HG03460 (cell line): ENCODE data around the gene LRRIQ1.

Source experiments
- ATAC-seq: cut with Tn5 transposase; IDR thresholded peaks from one replicate; pipeline ENCODE4 v1.9.1; 2021; ENCODE audit not compliant: unreplicated experiment

The LRRIQ1 gene

DNA sequence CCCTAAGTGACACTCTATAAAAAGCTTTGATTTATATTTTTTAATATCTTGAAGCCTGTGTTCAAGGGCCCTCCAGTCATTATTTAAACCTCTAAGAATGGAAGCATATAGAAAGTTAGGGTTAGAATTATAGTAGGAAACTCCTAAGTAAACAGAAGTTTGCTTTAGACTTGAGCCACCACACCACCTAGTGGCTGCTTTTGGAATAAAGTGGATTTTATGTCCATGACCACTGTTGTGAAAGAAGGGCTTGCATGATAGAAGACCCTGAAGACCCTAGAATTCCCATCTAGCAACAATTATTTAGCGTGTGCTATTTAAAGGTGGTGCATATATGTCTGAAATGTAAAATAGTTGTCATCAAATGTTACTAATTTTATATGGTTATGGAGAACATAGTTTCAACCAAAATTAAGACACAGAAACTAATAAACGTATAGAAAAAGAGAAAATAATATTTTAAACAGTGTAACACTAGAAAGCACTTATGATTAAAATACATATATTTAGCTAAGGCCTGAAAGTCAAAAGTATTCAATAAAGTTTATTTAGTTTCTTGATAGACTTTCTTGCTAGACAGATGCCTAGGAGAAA, 21.3 kb downstream of the LRRIQ1 start:
- ATAC-seq, result peak; percentile 87

DNA sequence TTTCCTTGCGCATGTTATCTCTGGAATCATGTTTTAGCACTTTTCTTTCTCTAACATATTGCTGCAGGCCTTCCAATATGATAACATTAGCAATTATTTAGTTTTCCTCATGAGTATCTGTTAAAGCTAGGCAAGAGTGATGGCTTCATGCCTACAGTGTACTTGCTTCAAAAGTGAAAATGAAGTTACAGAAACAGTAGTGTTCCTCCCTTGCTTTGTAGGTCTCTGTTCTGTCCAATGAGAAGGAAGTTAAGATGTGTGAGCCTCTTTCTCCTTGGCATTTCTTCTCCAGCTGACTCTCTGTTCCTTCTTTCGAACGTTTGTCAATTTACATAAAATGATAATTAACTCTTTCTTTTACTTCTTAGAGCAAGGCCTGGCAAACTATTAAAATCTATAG, 22.2 kb downstream of the LRRIQ1 start:
- no peak for ATAC-seq

- no peak for ATAC-seq
Observed at GRCh38 chr12:85059594-85059993, 23.4 kb downstream of the LRRIQ1 start.

DNA sequence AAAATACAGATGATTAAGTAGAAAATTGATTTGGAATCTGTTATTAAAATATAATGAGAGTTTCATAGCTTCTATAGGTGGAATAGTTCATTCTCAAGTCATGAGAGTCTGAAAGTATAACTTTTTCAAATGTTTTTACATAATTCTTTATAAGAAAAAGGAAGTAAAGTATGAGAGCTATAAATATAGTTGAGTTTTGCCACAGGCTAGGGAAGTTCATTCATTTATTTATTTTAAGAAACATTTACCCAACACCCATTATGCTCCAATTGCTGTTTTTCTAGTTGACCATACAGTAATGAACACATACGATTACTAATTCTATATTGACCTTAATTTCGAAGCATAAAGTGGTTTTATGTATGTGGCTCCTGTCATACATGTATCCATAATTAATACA, 24.8 kb downstream of the LRRIQ1 start:
- no peak for ATAC-seq

GRCh38 chr12:85065837-85066482, 29.8 kb downstream of the LRRIQ1 start:
- ATAC-seq, result no peak

- ATAC-seq, result no peak
Observed at GRCh38 chr12:85072826-85073225, 36.7 kb downstream of the LRRIQ1 start.

DNA sequence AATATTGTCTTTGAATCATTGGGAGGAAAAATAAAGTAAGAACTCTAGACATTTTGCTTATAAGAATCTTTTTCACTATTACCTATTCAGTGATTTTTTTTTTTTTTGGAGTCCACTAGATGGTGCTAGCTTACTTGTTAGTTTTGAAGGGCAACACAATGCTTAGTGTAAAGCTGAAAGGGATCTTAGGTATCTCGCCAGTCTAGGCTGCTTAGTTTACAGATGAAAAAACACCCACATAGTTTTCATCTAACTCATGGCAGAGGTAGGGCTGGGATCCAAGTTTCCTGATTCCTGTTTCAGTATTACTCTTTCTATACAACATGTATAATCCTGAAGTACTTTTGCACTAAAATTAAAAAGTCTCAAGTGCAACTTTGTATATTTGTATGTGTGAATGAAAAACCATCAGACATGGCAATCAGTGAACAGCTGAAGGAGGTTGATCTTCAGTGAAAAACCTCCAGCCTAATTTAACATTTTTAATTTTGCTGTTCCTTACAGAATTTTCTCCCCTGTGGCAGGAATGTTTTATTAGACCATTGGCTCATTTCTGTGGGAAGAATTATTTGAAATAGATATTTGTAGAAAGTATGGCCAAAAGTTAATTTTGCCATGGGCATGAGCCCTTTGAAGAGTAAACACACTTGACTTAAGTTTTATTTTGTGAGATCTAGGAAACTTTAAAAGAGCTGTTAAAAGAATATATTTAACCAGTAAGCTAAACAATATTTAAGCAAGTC, 40.7 kb downstream of the LRRIQ1 start:
- no peak for ATAC-seq

DNA sequence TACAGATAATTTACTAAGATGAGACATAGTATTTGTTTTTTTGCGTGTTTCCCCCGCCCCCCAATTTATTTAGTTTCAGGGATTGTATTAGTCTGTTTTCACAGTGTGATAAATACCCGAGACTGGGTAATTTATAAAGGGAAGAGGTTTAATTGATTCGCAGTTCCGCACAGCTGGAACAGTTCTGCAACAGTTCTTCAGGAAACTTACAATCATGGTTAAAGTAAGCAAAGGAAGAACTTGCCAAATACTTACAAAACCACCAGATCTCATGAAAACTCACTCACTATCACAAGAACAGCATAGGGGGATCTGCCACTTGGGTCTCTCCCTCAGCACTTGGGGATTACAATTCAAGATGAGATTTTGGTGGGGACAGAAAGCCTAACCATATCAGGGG, 48.9 kb downstream of the LRRIQ1 start:
- no peak for ATAC-seq

DNA sequence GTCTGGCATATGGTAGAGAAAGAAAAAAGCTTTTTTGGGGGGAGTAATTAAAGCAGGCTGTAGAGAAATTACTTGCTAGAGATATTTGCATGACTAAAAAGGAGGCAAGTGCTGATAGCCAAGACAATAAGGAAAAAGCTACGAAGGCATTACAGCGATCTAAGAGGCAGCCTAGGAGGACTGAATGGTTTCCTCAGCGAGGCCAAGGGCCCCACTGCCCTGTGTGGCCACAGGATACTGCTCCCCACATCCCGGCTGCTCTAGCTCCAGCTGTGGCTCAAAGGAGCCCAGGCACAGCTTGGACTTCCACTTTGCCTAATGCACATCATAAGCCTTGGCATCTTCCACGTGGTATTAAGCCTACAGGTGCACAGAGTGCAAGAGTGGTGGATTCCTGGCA, 53.6 kb downstream of the LRRIQ1 start:
- no peak for ATAC-seq

- ATAC-seq, result no peak
Observed at GRCh38 chr12:85092814-85093370, 56.7 kb downstream of the LRRIQ1 start.

DNA sequence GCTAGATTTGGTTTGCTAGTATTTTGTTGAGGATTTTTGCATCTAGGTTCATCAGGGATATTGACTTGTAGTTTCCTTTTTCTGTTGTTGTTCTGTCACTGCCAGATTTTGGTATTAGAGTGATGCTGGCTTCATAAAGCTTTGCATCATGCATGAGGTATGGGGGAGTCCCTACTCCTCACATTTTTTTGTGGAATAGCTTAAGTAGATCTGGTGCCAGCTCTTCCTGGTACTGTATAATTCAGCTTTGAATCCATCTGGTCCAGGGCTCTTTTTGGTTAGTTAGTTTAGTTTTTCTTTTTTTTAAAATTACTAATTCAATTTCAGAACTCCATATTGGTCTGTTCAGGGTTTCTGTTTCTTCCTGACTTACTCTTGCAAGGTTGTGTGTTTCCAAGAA, 59.4 kb downstream of the LRRIQ1 start:
- no peak for ATAC-seq

- ATAC-seq, result no peak
Observed at GRCh38 chr12:85130646-85131045, 94.5 kb downstream of the LRRIQ1 start.

DNA sequence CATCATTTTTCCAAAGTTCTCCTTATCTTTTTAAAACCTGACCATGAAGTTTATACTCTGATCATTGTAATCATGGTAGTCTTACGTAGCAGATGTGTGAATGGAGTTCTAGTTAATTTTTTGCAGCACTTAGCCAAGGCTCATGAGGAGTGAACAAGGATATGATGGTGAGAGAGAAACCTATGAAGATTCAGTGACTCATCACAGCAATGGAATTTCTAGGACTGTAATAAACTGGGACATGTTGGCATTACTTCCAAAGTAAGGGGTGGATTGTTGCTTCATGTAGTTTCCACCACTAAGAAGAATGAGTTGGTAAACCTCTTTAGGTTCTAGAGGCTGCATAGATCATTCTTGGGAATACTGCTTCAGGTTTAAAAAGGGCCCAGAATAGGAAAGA, 102.7 kb downstream of the LRRIQ1 start:
- ATAC-seq, result no peak

GRCh38 chr12:85147331-85147730, 111.2 kb downstream of the LRRIQ1 start:
- ATAC-seq, result no peak

DNA sequence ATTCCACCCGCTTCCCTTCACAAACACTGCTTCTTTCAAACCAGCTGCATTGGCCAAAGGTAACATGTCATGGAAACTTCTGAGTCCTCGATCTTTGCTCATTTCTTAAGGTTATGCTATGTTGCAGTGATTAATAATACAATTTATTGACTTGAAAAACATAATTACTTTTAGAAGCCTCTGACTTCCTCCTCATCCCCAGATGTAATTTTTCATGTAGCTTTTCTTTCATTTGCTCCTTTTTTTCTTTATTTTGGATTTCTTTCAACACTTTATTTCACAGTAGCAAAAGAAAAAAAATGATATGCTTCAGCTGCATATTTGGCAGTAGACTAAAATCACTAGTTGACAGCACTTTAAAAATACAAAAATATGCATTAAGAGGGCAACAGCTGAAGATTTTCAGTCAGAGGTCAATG, 116.2 kb downstream of the LRRIQ1 start:
- no peak for ATAC-seq

DNA sequence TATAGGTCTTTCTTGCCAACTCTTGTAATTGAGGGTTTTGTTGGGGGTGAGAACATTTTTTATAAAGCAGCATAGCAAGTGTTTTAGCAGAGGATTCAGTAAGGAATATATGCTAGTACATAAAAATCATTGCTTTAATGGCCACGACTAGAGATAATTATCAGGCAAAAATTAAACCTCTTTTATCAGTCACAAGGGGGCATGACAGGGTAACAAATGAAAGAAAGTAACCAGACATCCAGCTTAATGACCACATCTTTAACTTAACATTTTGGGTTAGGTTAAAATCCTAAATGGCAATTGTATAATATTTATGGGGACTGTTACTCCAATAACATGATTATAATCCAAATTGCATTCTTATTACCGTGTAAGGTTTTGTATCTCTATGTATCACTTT, 119.6 kb downstream of the LRRIQ1 start:
- no peak for ATAC-seq

- ATAC-seq, result no peak
Observed at GRCh38 chr12:85156569-85156968, 120.4 kb downstream of the LRRIQ1 start.

DNA sequence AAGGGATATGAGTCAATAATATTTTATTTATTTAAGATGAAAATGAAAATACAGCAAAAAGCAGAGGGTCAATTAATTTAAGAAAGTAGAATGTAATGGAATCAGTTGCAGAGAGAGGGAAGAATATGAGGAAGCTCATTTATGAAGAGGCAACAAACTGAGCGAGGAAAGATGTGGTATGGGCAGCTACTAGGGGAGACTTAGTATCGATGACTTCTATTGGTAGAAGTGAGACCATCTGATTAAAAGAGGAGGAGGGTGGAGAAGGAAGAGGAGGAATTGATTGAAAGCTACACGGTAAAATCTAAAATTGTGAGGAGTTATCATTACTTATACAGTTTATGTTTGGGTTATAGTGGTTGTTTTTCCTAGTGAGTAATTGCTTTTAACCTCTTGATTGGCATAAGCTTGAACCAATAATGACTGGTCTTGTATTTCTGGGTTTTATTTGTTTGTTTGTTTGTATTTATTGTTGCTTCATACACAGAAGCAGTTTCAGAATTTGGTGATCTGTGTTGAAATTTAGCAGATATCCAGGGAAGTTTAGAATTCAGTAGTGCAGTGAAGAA, 121.0 kb downstream of the LRRIQ1 start:
- no peak for ATAC-seq

DNA sequence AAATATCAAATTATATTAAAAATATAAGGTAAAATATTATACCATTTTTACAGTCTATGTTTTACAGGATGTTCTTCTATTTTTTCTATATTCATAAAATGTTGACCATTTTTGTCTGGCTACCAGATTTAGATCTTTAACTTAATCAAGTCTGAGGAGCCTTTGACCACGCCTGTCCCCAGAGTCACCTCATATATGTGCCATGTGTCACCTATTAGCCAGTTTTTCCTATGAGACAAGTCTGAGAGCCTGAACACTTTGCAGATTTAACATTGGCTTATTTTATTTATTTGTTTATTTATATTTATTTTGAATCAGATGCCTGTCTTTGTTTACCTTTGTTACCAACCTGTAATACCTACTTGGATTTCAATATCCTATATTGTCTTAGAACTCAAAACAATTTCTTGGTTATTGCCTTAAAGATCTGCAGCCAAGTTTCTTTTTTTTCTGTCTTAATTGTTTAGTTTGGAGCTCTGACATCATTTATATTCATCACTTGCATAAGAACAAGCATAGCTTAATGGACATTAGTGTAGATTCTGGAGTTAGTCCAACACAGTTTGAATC, 127.7 kb downstream of the LRRIQ1 start:
- ATAC-seq, result no peak

DNA sequence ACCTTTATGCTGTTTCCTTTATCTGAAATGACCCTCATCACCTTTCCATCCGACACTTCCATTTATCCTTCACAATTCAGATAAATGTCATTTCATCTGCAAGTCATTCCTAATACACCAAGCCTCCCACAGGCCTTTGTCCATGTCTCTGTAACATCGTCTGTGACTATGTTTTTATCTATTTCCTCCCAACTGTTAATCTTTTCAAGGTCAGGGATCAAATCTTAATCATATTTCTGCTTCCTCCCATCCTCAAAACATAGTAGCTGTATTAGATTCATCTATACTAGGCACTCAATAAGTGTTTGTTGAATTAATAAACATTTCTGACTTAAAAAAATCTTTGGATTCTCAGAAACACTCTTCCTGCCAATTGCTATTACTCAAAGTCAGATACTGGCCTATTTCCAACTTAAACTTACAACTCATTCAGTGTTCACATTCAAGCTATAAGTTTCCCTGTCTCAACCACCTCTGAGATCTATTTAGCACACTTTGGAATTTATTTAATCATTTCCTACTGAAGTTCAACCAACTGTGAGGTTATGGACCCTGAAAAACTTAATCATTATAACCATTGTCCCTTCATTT, 143.6 kb downstream of the LRRIQ1 start:
- ATAC-seq, result no peak

GRCh38 chr12:85182699-85183098, 146.5 kb downstream of the LRRIQ1 start:
- no peak for ATAC-seq
